IPS-NIHi11 (cell line): ENCODE data around the gene TCF21.
A peak's percentile ranks its signal among the peaks of the same experiment; 100 is the strongest.
"Not testable (repeated sequence)": the region's sequence is repeated elsewhere in the genome, so short reads cannot be mapped to it uniquely, and the experiment has no call there.

Experiments
- DNase-seq: peaks from one replicate; pipeline ENCODE4 v3.0.0; 2012; ENCODE audit warnings: mixed read lengths, low spot score

TCF21 gene

GRCh38 chr6:133923938-133924593, 35.2 kb downstream of the TCF21 start:
- peak; percentile 67 for DNase-seq

DNA sequence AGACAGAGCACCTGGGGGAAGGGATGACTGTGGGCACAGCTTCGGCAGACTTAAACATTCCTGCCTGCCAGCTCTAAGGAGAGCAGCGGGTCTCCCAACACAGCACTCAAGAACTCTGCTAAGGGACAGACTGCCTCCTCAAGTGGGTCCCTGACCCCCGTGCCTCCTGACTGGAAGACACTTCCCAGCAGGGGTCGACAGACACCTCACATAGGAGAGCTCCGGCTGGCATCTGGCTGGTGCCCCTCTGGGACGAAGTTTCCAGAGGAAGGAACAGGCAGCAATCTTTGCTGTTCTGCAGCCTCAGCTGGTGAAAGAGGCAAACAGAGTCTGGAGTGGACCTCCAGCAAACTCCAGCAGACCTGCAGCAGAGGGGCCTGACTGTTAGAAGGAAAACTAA, 42.3 kb downstream of the TCF21 start:
- not testable (repeated sequence) for DNase-seq

GRCh38 chr6:133936352-133936751, 47.4 kb downstream of the TCF21 start:
- not testable (repeated sequence) for DNase-seq

DNA sequence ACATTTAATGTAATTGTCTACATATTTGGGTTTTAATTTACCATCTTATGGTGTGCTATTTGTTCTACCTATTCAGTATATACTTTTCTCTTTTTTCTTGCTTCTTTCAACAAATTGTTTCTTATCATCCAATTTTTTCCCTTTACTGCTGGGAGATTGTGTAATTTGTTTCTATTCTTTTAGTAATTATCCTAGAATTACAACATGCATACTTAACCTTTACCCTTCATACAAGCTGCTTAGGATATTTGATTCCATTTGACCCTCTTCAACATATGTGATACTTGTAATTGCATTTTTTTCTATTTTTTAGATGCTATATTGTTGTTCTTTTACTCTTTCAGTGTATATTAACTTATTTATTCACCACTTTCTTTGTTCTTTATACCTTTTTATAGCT, 49.0 kb downstream of the TCF21 start:
- DNase-seq: no peak

GRCh38 chr6:133938533-133938932, 49.6 kb downstream of the TCF21 start:
- no peak for DNase-seq

DNA sequence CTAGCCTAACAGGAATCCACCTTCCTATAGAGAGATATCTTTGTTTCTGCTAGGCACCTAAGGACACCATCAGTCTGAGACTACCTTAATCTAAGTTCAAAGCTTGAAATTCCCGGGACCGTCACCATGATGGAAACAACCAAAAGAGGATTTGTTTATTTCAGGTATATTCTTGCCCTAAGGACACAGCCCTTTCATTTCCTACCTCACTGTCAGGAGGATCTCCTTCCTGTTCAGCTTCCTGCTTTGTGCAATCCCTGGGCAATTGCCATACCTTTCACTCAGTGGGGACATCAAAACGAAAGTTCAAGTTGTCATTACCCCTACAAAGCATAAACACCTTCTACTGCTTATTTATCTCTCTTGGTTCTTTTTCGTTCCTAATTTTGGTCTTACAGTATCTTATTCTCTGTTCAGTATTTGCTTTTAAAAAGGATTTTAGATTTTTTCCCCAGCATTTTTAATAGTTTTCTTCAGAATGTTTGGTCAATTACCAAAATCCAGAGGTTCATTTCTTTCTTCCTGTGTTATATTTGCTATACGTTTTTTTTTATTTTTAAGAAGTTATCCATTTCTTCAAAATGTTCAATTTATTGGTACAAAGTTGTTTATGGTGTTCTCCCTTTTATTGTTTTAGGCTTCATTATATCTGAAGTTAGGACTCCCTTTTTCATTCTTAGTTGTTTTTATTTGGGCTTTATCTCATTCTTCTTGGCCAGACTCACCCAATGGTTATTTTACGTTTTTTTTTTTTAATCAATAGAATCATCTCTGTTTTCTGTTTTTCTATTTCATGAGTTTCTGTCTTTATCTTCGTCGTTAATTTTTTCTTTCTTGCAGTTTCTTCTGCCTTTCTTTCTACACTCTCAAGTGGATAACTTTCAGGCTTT, 51.1 kb downstream of the TCF21 start:
- DNase-seq: no peak
